Measurements from ENCODE around the gene BRIP1. TPM values are rescaled to one million over a fixed set of nuclear protein-coding genes. Genes with fewer than 3 reads are reported as not detected.

BRIP1 gene
- total and polyA plus RNA-seq, 2 experiments from 2014 or later, result 8.0 to 23.1 TPM

- Histone ChIP-seq H3F3A (replicated peaks; ENCODE audit: low read depth) (no peaks in the 10 kb centered on the region), H3K79me2 (replicated peaks; ENCODE audit: insufficient read depth) (no peaks in the 10 kb centered on the region)
- H3K27ac Mint-ChIP-seq, result no peak overlapping the region; the same call in 1 of the 2 replicates
Measured at GRCh38 chr17:61753696-61754095, 109.6 kb downstream of the BRIP1 start.

More at GRCh38 chr17:61753696-61754095, 109.6 kb downstream of the BRIP1 start:
- TF ChIP-seq POLR2AphosphoS5 (IDR thresholded peaks at IDR 0.05; ENCODE audit: low read depth) (no peak), ETS1 (IDR thresholded peaks at IDR 0.05) (no peak), ZNF331 (CRISPR knock-in tag; IDR thresholded peaks at IDR 0.05; ENCODE audit: low read depth) (no peak), NANOG (IDR thresholded peaks at IDR 0.05; ENCODE audit: borderline replicate concordance) (no peak), EZH2phosphoT487 (IDR thresholded peaks at IDR 0.05; ENCODE audit: unreplicated experiment) (no peak), CREB1 (CRISPR knock-in tag; IDR thresholded peaks at IDR 0.05; ENCODE audit: low read depth) (no peak), CTCF (conservative IDR thresholded peaks at IDR 0.05; ENCODE audit: low read depth in 2 of 2) (no peak), STAT1 (IDR thresholded peaks at IDR 0.05; ENCODE audit: unreplicated experiment) (no peak), EZH2 (IDR thresholded peaks at IDR 0.05; ENCODE audit: low read depth, unreplicated experiment) (no peak), JUNB (IDR thresholded peaks at IDR 0.05; ENCODE audit: unreplicated experiment) (no peak), ZNF114 (CRISPR knock-in tag; IDR thresholded peaks at IDR 0.05) (no peak)
- TF ChIP-seq, protein P1, sequence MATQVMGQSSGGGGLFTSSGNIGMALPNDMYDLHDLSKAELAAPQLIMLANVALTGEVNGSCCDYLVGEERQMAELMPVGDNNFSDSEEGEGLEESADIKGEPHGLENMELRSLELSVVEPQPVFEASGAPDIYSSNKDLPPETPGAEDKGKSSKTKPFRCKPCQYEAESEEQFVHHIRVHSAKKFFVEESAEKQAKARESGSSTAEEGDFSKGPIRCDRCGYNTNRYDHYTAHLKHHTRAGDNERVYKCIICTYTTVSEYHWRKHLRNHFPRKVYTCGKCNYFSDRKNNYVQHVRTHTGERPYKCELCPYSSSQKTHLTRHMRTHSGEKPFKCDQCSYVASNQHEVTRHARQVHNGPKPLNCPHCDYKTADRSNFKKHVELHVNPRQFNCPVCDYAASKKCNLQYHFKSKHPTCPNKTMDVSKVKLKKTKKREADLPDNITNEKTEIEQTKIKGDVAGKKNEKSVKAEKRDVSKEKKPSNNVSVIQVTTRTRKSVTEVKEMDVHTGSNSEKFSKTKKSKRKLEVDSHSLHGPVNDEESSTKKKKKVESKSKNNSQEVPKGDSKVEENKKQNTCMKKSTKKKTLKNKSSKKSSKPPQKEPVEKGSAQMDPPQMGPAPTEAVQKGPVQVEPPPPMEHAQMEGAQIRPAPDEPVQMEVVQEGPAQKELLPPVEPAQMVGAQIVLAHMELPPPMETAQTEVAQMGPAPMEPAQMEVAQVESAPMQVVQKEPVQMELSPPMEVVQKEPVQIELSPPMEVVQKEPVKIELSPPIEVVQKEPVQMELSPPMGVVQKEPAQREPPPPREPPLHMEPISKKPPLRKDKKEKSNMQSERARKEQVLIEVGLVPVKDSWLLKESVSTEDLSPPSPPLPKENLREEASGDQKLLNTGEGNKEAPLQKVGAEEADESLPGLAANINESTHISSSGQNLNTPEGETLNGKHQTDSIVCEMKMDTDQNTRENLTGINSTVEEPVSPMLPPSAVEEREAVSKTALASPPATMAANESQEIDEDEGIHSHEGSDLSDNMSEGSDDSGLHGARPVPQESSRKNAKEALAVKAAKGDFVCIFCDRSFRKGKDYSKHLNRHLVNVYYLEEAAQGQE (IDR thresholded peaks at IDR 0.05; ENCODE audit: unreplicated experiment), result no peak
- TF ChIP-seq, protein P2, sequence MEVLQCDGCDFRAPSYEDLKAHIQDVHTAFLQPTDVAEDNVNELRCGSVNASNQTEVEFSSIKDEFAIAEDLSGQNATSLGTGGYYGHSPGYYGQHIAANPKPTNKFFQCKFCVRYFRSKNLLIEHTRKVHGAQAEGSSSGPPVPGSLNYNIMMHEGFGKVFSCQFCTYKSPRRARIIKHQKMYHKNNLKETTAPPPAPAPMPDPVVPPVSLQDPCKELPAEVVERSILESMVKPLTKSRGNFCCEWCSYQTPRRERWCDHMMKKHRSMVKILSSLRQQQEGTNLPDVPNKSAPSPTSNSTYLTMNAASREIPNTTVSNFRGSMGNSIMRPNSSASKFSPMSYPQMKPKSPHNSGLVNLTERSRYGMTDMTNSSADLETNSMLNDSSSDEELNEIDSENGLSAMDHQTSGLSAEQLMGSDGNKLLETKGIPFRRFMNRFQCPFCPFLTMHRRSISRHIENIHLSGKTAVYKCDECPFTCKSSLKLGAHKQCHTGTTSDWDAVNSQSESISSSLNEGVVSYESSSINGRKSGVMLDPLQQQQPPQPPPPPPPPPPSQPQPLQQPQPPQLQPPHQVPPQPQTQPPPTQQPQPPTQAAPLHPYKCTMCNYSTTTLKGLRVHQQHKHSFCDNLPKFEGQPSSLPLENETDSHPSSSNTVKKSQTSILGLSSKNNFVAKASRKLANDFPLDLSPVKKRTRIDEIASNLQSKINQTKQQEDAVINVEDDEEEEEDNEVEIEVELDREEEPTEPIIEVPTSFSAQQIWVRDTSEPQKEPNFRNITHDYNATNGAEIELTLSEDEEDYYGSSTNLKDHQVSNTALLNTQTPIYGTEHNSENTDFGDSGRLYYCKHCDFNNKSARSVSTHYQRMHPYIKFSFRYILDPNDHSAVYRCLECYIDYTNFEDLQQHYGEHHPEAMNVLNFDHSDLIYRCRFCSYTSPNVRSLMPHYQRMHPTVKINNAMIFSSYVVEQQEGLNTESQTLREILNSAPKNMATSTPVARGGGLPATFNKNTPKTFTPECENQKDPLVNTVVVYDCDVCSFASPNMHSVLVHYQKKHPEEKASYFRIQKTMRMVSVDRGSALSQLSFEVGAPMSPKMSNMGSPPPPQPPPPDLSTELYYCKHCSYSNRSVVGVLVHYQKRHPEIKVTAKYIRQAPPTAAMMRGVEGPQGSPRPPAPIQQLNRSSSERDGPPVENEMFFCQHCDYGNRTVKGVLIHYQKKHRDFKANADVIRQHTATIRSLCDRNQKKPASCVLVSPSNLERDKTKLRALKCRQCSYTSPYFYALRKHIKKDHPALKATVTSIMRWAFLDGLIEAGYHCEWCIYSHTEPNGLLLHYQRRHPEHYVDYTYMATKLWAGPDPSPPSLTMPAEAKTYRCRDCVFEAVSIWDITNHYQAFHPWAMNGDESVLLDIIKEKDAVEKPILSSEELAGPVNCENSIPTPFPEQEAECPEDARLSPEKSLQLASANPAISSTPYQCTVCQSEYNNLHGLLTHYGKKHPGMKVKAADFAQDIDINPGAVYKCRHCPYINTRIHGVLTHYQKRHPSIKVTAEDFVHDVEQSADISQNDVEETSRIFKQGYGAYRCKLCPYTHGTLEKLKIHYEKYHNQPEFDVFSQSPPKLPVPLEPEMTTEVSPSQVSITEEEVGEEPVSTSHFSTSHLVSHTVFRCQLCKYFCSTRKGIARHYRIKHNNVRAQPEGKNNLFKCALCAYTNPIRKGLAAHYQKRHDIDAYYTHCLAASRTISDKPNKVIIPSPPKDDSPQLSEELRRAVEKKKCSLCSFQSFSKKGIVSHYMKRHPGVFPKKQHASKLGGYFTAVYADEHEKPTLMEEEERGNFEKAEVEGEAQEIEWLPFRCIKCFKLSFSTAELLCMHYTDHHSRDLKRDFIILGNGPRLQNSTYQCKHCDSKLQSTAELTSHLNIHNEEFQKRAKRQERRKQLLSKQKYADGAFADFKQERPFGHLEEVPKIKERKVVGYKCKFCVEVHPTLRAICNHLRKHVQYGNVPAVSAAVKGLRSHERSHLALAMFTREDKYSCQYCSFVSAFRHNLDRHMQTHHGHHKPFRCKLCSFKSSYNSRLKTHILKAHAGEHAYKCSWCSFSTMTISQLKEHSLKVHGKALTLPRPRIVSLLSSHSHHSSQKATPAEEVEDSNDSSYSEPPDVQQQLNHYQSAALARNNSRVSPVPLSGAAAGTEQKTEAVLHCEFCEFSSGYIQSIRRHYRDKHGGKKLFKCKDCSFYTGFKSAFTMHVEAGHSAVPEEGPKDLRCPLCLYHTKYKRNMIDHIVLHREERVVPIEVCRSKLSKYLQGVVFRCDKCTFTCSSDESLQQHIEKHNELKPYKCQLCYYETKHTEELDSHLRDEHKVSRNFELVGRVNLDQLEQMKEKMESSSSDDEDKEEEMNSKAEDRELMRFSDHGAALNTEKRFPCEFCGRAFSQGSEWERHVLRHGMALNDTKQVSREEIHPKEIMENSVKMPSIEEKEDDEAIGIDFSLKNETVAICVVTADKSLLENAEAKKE (CRISPR knock-in tag; IDR thresholded peaks at IDR 0.05), result no peak
- H3K4me2 ChIP-seq, result no peak overlapping the region
- no peak overlapping the region for H3K4me3 ChIP-seq
- H3K9me2 ChIP-seq (ENCODE audit: insufficient read depth), result no peaks in the 10 kb centered on the region
- H3K9me3 Mint-ChIP-seq, result peaks cover 3% of the 10 kb centered on the region; the same call in 2 of the 3 replicates
- H3K4me1 Mint-ChIP-seq, result 0 out of 3 replicates have a peak, but pooled peaks cover 3% of the 10 kb centered on the region
- no peaks in the 10 kb centered on the region; the same call in 1 of the 2 replicates for H3K36me3 ChIP-seq (ENCODE audit: insufficient read depth)
- H3K27ac ChIP-seq (ENCODE audit: low read depth), result no peak overlapping the region
- peaks cover 22% of the 10 kb centered on the region; the same call in 2 of the 3 replicates for H3K36me3 Mint-ChIP-seq (ENCODE audit: low read depth)
- H3K4me1 ChIP-seq (ENCODE audit: insufficient read depth), result no peaks in the 10 kb centered on the region
- no peak overlapping the region for H2AFZ ChIP-seq
- H4K20me1 ChIP-seq (replicated peaks; ENCODE audit: insufficient read depth), result no peaks in the 10 kb centered on the region
- ATAC-seq (no peak), DNase-seq (ENCODE audit: low spot score) (no peak)
- no peak overlapping the region for H3K4me3 Mint-ChIP-seq
- H3K27me3 Mint-ChIP-seq (ENCODE audit: insufficient read depth, low read depth, poor library complexity), result no peaks in the 10 kb centered on the region
- no peaks in the 10 kb centered on the region for H3K27me3 ChIP-seq (ENCODE audit: insufficient read depth)

Measured in GM23338 (cell line).